Measurements from ENCODE around the gene GLCE. TPM values are rescaled to one million over a fixed set of nuclear protein-coding genes. Genes with fewer than 3 reads are reported as not detected.

GLCE gene
- total and polyA plus RNA-seq, 9 of the 15 experiments (the other 6 are each of a cell fraction or from before 2014, with no cell fraction given): 4.6 to 12.3 (median 10.6) TPM

DNA sequence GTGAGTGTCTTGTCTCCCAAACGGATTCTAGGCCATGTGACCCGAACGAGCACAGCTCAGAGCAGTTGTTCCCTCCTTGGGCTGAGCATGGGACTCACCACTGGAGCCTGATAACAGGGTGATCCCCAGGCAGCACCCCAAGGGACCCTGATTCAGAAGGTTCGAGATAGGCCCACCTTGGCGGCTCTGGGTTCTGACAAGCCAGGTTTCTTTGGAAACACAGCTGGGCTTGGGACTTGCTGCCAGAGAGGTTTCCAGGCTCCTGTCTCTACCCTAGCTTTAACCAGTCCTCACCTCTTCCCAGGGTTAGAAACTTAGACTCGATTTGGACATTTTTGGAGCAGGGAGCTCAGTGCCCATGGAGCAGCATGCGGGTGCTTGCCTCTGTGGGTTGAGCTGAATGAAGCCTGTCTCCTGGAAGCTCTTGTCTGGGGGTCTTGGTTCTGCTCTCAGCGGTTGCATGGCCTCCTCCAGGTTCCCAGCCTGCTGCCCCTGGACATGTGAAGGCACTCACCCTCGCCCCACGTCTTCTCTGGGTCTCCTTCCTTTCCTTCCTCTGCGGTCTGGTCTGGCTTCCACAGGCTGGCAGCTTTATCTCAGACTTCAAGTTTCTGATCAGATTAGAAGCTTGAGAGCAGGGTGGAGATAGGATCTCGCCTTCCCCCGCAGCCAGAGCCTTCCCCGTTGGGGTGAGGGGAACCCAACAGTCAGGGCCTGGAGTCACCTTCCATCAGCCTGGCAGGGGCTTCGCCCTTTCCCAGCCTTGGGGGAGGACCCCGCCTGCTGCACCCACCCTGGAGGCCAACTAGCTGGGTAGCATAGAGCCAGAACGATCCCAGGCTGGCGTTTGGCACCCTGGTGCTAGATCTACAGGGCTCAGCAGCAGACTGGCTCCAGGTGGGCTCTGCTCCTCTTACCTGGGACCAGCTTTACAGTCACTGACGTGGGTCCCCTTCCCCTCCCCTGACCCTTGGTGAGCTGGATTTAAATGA, 159.2 kb downstream of the GLCE start:
- no peak overlapping the region for H2AFZ ChIP-seq (ENCODE audit: low read depth, low read length)
- ATAC-seq (no peak), FAIRE-seq (no peak), DNase-seq (ENCODE audit: extremely low read depth in 1 of 4, low spot score in 3 of 4) (no peak)
- ChIA-PET CTCF (ENCODE audit: low intra/inter-chr PET ratio) (no interaction called here), POLR2A (interaction anchor here (0.7 to 0.8 kb wide), 3 partner anchors 10 to 1212 kb away, joined by 3 read pairs; no protein-coding TSS in a partner anchor)
- H3K9me3 ChIP-seq (replicated peaks; ENCODE audit: control insufficient read depth, insufficient read depth, low read depth, low read length): no peaks in the 10 kb centered on the region
- no peaks in the 10 kb centered on the region for H3K9me1 ChIP-seq (ENCODE audit: control insufficient read depth, insufficient read depth, low read length)
- WGBS (ENCODE audit: insufficient coverage, low coverage, missing lambda C conversion rate): 4% methylated on average over 17 of the region's 19 CpGs
- H3K27ac ChIP-seq (ENCODE audit: extremely low read depth, low read depth, low read length): no peak overlapping the region
- H3K79me2 ChIP-seq (ENCODE audit: control insufficient read depth, insufficient read depth, low read length): no peaks in the 10 kb centered on the region
- BruUV-seq (replicated peaks): no TSS peak
- no peaks in the 10 kb centered on the region for H3K36me3 ChIP-seq (ENCODE audit: control insufficient read depth, insufficient read depth, low read length)
- no peak overlapping the region for H3K4me2 ChIP-seq (ENCODE audit: insufficient read depth, low read length)
- H4K20me1 ChIP-seq (replicated peaks; ENCODE audit: control insufficient read depth, insufficient read depth, low read length): peaks cover 5% of the 10 kb centered on the region; the same call in 1 of the 2 replicates
- in situ Hi-C loops (cut with MboI) (no loop called here), intact Hi-C loops (cut with micrococcal nuclease) (no loop called here)
- no peak overlapping the region for H3K4me3 ChIP-seq
- TF ChIP-seq, protein P1, sequence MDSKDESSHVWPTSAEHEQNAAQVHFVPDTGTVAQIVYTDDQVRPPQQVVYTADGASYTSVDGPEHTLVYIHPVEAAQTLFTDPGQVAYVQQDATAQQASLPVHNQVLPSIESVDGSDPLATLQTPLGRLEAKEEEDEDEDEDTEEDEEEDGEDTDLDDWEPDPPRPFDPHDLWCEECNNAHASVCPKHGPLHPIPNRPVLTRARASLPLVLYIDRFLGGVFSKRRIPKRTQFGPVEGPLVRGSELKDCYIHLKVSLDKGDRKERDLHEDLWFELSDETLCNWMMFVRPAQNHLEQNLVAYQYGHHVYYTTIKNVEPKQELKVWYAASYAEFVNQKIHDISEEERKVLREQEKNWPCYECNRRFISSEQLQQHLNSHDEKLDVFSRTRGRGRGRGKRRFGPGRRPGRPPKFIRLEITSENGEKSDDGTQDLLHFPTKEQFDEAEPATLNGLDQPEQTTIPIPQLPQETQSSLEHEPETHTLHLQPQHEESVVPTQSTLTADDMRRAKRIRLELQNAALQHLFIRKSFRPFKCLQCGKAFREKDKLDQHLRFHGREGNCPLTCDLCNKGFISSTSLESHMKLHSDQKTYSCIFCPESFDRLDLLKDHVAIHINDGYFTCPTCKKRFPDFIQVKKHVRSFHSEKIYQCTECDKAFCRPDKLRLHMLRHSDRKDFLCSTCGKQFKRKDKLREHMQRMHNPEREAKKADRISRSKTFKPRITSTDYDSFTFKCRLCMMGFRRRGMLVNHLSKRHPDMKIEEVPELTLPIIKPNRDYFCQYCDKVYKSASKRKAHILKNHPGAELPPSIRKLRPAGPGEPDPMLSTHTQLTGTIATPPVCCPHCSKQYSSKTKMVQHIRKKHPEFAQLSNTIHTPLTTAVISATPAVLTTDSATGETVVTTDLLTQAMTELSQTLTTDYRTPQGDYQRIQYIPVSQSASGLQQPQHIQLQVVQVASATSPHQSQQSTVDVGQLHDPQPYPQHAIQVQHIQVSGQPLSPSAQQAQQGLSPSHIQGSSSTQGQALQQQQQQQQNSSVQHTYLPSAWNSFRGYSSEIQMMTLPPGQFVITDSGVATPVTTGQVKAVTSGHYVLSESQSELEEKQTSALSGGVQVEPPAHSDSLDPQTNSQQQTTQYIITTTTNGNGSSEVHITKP (IDR thresholded peaks at IDR 0.05; ENCODE audit: partially characterized antibody): peak; percentile 49
- TF ChIP-seq, protein P2, sequence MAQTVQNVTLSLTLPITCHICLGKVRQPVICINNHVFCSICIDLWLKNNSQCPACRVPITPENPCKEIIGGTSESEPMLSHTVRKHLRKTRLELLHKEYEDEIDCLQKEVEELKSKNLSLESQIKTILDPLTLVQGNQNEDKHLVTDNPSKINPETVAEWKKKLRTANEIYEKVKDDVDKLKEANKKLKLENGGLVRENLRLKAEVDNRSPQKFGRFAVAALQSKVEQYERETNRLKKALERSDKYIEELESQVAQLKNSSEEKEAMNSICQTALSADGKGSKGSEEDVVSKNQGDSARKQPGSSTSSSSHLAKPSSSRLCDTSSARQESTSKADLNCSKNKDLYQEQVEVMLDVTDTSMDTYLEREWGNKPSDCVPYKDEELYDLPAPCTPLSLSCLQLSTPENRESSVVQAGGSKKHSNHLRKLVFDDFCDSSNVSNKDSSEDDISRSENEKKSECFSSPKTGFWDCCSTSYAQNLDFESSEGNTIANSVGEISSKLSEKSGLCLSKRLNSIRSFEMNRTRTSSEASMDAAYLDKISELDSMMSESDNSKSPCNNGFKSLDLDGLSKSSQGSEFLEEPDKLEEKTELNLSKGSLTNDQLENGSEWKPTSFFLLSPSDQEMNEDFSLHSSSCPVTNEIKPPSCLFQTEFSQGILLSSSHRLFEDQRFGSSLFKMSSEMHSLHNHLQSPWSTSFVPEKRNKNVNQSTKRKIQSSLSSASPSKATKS (CRISPR knock-in tag; IDR thresholded peaks at IDR 0.05): no peak
- TF ChIP-seq, protein P3, sequence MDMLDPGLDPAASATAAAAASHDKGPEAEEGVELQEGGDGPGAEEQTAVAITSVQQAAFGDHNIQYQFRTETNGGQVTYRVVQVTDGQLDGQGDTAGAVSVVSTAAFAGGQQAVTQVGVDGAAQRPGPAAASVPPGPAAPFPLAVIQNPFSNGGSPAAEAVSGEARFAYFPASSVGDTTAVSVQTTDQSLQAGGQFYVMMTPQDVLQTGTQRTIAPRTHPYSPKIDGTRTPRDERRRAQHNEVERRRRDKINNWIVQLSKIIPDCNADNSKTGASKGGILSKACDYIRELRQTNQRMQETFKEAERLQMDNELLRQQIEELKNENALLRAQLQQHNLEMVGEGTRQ (CRISPR knock-in tag; IDR thresholded peaks at IDR 0.05): peak; percentile 19; the same call in 1 of the 2 replicates
- H3K9ac ChIP-seq (ENCODE audit: insufficient read depth in 1 of 2, low read depth in 2 of 2, low read length in 2 of 2): no peak overlapping the region
- peaks cover 0 to 4% of the 10 kb centered on the region in 2 experiments; a peak in 1 of 5 replicates for H3K4me1 ChIP-seq (replicated peaks in 1 of 2; ENCODE audit: control insufficient read depth in 2 of 2, insufficient read depth in 2 of 2, low read length in 2 of 2)
- peaks cover 23 to 54% of the 10 kb centered on the region in 2 experiments for H3K27me3 ChIP-seq (ENCODE audit: control insufficient read depth in 2 of 2, insufficient read depth in 2 of 2, low read length in 2 of 2)
